HG03066 (cell line): ENCODE data around the gene RPLP1.
"Not testable (repeated sequence)": the region's sequence is repeated elsewhere in the genome, so short reads cannot be mapped to it uniquely, and the experiment has no call there.

Experiments
- ATAC-seq: cut with Tn5 transposase; IDR thresholded peaks from one replicate; pipeline ENCODE4 v1.9.1; 2021; ENCODE audit warnings: low read depth; ENCODE audit not compliant: unreplicated experiment

RPLP1 gene

GRCh38 chr15:69436951-69437350 is 15.7 kb upstream of the RPLP1 start:
- no peak for ATAC-seq

- ATAC-seq: no peak
Observed at GRCh38 chr15:69439623-69440022, 13.0 kb upstream of the RPLP1 start.

- ATAC-seq: no peak
Observed at GRCh38 chr15:69443032-69443611, 9.5 kb upstream of the RPLP1 start.

GRCh38 chr15:69444686-69445085 is 7.9 kb upstream of the RPLP1 start:
- ATAC-seq: no peak

- no peak for ATAC-seq
Observed at GRCh38 chr15:69446953-69447352, 5.7 kb upstream of the RPLP1 start.

- not testable (repeated sequence) for ATAC-seq
Observed at GRCh38 chr15:69450221-69450620, 2.4 kb upstream of the RPLP1 start.

GRCh38 chr15:69450968-69451695 is 1.5 kb upstream of the RPLP1 start:
- ATAC-seq: no peak

- ATAC-seq: peak; percentile 36
Observed at GRCh38 chr15:69451951-69452691, 497 bp upstream of the RPLP1 start.

- no peak for ATAC-seq
Observed at GRCh38 chr15:69454953-69455352, 2.3 kb downstream of the RPLP1 start.

GRCh38 chr15:69456208-69457166 is 3.9 kb downstream of the RPLP1 start:
- ATAC-seq: no peak

GRCh38 chr15:69457304-69458280 is 5.0 kb downstream of the RPLP1 start:
- ATAC-seq: no peak

- no peak for ATAC-seq
Observed at GRCh38 chr15:69459066-69459465, 6.4 kb downstream of the RPLP1 start.

GRCh38 chr15:69460481-69460880 is 7.9 kb downstream of the RPLP1 start:
- no peak for ATAC-seq

GRCh38 chr15:69462030-69462492 is 9.4 kb downstream of the RPLP1 start:
- peak; percentile 13 for ATAC-seq

- peak; percentile 88 for ATAC-seq
Observed at GRCh38 chr15:69462493-69463181, 10.0 kb downstream of the RPLP1 start.

GRCh38 chr15:69463182-69463756 is 10.7 kb downstream of the RPLP1 start:
- no peak for ATAC-seq

- ATAC-seq: no peak
Observed at GRCh38 chr15:69465253-69465652, 12.6 kb downstream of the RPLP1 start.

GRCh38 chr15:69466733-69467132 is 14.1 kb downstream of the RPLP1 start:
- no peak for ATAC-seq
